ENCODE measurements around the gene ZSCAN12. TPM values are rescaled to one million over a fixed set of nuclear protein-coding genes. Genes with fewer than 3 reads are reported as not detected.
"Not testable (repeated sequence)": the region's sequence is repeated elsewhere in the genome, so short reads cannot be mapped to it uniquely, and the experiment has no call there.

Gene ZSCAN12
- total RNA-seq, 4 donors from 2014 or later, result 2.7 to 5.5 (median 4.4) TPM

GRCh38 chr6:28368522-28368921 lies 31.0 kb downstream of the ZSCAN12 start:
- ATAC-seq (ENCODE audit: low FRiP score) (no peak), DNase-seq (ENCODE audit: low spot score) (no peak)
- TF ChIP-seq CTCF (IDR thresholded peaks at IDR 0.05), result no peak

DNA sequence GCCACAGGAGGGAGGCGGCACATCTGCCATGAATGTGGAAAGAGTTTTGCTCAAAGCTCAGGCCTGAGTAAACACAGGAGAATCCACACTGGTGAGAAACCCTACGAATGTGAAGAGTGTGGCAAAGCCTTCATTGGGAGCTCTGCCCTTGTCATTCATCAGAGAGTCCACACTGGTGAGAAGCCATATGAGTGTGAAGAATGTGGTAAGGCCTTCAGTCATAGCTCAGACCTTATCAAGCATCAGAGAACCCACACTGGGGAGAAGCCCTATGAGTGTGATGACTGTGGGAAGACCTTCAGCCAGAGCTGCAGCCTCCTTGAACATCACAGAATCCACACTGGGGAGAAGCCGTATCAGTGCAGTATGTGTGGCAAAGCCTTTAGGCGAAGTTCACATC lies 34.0 kb downstream of the ZSCAN12 start:
- not testable (repeated sequence) for ATAC-seq (ENCODE audit: low FRiP score); DNase-seq (ENCODE audit: low spot score)

DNA sequence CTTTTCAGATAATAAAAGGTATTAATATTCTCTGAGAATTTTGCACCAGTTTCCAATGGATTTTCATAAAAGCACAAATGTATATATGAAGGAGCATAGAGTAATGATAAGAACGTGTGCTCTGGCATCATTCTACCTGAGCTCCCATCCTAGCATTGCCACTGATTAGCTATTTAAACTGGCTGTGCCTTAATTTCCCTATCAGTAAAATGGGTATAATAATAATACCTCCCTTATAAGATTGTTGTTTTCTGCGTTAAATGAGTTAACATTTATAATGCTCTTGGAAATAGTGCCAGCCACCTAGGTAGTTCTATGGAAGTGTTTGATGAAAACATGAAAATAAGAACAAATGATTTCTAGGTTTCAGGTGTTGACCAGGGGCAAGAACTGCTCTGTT lies 38.6 kb downstream of the ZSCAN12 start:
- ATAC-seq (ENCODE audit: low FRiP score), result no peak
- no peak for DNase-seq (ENCODE audit: low spot score)
- no peak for TF ChIP-seq CTCF (IDR thresholded peaks at IDR 0.05)

DNA sequence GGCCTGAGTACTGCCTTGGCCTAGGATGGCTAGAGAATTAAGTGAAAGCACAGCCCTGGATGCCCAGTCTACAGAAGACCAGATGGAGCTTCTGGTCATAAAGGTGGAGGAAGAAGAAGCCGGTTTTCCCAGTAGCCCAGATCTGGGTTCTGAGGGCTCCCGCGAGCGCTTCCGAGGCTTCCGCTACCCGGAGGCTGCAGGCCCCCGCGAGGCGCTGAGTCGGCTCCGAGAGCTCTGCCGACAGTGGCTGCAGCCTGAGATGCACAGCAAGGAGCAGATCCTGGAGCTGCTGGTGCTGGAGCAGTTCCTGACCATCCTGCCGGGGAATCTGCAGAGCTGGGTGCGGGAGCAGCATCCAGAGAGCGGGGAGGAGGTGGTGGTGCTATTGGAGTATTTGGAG lies 40.0 kb downstream of the ZSCAN12 start:
- not testable (repeated sequence) for ATAC-seq (ENCODE audit: low FRiP score); DNase-seq (ENCODE audit: low spot score)

- ATAC-seq (ENCODE audit: low FRiP score) (no peak), DNase-seq (ENCODE audit: low spot score) (no peak)
- TF ChIP-seq CTCF (IDR thresholded peaks at IDR 0.05), result no peak
These were observed 42.5 kb downstream of the ZSCAN12 start for GRCh38 chr6:28357036-28357435.

DNA sequence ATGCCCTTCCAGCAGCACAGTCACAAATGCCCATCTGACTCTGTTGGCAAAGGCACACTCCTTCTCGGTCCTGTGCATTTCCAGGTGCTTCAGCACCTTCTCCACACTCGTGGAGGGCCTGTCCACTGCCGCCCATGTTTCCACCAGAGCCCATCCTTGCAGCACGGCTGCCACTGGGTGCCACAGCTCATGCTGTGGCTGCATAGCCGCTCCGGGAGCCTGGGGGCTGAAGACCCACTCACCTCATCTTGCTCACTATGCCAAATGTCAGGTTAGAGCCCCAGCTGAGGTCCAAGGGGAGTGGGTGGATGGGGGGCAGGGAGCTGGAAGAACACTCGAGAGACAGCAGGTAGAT lies 42.9 kb downstream of the ZSCAN12 start:
- no peak for DNase-seq (ENCODE audit: low spot score)
- no peak for ATAC-seq (ENCODE audit: low FRiP score)
- no peak for TF ChIP-seq CTCF (IDR thresholded peaks at IDR 0.05)

GRCh38 chr6:28355743-28356665 lies 43.5 kb downstream of the ZSCAN12 start:
- DNase-seq (ENCODE audit: low spot score) (peak; percentile 32), ATAC-seq (ENCODE audit: low FRiP score) (peak; percentile 92)
- TF ChIP-seq CTCF (IDR thresholded peaks at IDR 0.05), result peak in 1 of 3 donors; percentile 54

All from omental fat pad (tissue), 4 donors.